OCI-LY1 (cell line): ENCODE results near the gene PSPH.

Experiments used
- EZH2 ChIP-seq: fragments of 200-600 bp; sonication (generic), shearing (Covaris generic); IDR thresholded peaks from 2 replicates; pipeline ENCODE4 v1.8.0; 2017; ENCODE audit warnings: borderline replicate concordance, mixed run types, mild to moderate bottlenecking, antibody characterized with exemption, low read length, moderate library complexity, mixed read lengths
- TF ChIP-seq, protein P1 (sequence below): fragments of 200-600 bp; sonication (generic), shearing (Covaris generic); IDR thresholded peaks from 2 replicates; pipeline ENCODE4 v1.5.1; 2017; ENCODE audit warnings: mild to moderate bottlenecking, antibody characterized with exemption, low read length, moderate library complexity, mixed read lengths

DNA sequence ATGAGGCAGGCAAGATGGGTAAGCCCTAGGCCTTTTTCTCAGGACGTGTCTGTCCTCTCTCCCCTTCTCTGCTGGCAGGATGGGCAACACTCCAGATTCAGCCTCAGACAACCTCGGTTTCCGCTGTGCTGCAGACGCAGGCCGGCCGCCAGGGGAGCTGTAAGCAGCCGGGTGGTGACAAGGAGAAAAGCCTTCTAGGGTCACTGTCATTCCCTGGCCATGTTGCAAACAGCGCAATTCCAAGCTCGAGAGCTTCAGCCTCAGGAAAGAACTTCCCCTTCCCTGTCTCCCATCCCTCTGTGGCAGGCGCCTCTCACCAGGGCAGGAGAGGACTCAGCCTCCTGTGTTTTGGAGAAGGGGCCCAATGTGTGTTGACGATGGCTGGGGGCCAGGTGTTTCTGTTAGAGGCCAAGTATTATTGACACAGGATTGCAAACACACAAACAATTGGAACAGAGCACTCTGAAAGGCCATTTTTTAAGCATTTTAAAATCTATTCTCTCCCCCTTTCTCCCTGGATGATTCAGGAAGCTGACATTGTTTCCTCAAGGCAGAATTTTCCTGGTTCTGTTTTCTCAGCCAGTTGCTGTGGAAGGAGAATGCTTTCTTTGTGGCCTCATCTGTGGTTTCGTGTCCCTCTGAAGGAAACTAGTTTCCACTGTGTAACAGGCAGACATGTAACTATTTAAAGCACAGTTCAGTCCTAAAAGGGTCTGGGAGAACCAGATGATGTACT, 28.4 kb upstream of the PSPH start:
- TF ChIP-seq, protein P1, sequence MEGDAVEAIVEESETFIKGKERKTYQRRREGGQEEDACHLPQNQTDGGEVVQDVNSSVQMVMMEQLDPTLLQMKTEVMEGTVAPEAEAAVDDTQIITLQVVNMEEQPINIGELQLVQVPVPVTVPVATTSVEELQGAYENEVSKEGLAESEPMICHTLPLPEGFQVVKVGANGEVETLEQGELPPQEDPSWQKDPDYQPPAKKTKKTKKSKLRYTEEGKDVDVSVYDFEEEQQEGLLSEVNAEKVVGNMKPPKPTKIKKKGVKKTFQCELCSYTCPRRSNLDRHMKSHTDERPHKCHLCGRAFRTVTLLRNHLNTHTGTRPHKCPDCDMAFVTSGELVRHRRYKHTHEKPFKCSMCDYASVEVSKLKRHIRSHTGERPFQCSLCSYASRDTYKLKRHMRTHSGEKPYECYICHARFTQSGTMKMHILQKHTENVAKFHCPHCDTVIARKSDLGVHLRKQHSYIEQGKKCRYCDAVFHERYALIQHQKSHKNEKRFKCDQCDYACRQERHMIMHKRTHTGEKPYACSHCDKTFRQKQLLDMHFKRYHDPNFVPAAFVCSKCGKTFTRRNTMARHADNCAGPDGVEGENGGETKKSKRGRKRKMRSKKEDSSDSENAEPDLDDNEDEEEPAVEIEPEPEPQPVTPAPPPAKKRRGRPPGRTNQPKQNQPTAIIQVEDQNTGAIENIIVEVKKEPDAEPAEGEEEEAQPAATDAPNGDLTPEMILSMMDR = peak; percentile 53
- no peak for TF ChIP-seq EZH2
